NCI-H2029 (cell line): ENCODE results near the gene EIF6.

Source experiments
- DNase-seq: peaks from one replicate; lab custom pipeline; 2025; lab: John Stamatoyannopoulos, UW

EIF6 gene

DNA sequence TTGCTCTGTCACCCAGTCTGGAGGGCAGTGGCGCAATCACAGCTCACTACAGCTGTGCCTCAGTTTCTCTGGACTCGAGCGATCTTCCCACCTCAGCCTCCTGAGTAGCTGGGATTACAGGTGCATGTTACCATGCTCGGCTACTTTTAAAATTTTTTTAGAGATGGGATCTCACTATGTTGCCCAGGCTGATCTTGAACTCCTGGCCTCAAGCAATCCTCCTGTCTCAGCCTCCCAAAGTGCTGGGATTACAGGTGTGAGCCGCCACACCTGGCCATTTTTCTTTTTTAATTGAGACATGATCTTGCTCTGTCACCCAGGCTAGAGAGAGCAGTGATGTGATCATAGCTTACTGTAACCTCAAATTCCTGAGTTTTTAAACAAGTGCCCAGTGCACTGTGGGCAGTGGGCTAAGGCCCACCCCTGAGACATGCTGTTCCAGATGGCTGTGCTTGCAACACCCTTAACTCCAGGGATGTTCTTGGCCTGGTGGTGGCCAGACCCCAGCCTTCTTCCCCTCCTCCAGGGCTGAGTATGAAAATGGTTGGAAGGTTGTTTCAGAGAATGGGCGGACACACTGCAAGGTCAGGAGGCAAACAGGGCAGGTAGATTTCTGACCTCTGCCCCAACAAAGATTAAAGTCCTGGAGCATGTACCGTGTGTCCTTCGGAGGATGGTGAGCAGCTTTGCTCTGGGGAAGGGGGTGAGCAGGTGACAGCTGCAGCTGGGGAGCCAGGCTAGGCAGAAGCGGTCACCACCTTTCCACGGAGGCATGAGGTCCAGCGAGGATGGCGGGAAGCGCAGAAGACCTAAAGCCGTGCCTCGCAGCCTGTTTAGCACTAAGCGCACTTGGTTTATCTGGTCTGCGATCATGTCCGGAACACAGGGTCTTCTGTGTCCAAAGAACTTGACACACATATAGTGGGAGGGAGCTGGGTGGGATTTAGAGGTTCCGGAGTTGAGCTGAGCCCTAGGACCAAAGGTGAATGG is 9.0 kb upstream of the EIF6 start:
- no peak for DNase-seq

DNA sequence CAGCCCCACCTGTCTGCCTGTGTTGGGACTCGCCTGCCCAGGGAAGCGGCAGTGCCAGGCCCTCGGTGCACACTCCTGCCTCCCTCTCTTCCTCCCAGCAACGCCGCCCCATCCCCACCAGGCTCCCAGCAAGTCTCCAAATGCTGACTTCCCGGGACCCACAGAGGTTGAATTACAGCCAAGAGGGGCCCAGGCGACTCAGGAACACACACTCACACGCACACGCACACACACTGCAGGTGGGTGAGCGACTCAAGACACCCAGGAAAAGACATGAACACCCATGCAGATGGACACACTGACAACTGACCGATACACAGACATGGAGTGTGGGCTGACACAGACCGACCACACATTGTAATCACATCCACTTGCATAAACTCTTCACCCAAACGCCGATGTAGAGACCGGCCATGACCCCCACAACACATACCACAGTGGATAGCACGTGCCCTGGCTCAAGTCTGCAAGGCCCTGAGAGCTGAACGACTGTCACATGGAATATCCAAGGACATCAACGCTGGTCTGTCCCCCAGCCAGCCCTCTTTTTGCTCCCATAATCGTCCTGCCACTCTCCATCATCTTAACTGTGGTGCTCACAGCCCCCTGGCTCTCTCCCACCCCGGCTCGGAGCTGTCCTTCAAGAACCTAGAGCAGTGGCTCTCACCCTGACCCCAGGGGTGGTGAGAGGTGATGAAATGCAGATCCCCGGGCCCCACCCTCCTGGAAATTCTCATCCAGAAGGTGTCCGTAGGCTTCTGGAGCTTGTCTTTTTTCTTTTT is 8.1 kb upstream of the EIF6 start:
- no peak for DNase-seq

DNA sequence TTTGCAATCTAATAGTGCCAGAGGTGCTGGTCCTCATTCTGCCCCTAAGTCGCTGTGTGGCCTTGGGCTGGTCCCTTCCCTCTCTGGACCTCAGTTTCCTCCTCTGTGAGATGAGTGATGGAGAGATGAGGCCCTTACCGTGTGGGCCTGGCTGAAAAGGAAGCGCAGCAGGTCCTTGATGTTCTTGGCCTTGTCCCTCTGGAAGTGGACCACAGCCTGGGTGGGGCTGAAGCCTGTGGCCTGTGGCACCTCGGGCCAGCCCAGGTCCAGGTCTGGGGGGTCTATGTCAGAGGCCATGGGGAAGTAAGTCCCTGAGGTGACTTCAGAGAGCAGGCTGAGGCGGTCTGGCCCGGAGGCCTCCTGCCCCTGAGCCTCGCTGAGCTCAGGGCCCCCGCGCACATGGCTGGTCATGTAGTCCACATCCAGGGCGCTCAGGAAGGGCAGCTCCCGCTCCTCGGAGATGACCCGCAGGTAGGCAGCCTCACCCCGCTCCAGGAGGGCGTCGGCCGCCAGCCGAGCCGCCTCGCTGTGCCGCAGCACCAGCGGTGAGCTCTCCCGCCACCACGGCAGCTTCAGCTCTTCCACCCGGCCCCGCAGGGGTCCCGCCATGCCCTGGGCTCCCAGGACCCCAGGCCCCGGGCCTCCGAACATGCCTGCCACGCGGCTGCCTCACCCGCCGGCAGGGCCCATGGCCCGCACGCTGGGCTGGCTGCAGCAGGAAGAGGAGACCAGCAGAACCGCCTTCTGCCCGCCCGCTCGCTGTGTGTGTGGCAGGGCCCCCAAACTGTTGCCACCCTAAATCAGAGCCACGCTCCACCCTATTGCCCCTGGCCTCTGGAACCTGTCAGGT is 7.3 kb upstream of the EIF6 start, which contains the start of gene FAM83C:
Gene FAM83C (minus strand): TSS at position 772 of the 850 bp plus-strand sequence. CDS start 121 bp downstream, at position 651.
- no peak for DNase-seq

DNA sequence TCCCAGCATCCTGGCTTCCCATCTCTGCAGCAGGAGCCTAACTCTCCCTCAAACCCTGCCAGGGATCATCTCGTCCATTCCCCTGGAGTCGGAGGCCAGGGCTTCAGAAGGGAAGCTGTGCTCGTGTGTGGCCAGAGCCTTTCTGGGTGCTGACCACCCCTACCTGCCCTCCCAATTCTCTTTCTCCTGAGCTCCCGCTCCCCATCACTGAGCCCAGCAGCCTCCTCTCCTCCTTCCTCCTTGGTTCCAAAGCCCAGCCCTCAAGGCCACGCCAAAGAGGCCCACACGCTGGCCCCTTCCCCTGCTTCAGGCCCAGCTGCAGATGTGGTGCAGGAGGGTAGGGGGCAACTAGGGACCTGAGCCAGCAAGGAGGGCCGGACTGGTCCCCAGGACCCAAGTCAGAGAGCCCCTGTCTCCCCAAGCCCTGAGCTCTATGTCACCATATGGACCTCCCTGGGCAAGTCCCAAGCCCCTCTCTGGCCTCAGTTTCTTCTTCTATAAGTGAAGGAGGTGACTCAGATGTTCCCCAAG is 6.4 kb upstream of the EIF6 start:
- no peak for DNase-seq

DNA sequence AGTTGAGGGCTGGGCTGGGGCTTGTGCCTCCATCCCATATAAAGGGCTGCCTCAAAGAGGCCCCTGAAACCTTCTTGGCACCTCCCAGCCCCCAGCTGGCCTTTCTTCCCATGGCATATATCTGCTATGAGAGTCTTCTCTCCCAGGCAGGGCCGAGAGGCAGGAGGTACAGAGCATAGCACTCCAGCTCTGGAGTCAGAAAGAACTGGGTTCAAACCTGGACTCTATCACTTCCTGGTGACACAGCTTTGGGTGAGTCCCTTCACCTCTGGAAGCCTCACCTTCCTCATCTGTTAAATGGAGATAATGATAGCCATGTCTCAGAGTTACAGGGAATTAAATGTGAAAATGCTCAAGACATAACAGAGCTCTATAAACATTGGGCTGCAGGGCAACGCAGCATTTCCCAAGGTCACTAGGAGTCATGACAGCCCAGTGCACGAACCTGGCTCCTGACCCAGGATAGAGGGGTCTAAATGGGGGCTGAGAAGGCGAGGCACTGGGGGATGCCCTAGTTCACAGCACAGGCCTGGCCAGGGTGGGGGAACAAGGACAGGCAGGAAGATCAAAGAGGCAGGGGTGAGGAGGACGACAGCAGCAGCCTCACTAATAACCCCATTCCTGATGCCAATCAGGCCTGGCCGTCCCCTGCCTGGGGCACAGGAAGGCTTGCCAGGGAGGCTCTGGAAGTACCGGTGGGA is 5.8 kb upstream of the EIF6 start:
- no peak for DNase-seq

DNA sequence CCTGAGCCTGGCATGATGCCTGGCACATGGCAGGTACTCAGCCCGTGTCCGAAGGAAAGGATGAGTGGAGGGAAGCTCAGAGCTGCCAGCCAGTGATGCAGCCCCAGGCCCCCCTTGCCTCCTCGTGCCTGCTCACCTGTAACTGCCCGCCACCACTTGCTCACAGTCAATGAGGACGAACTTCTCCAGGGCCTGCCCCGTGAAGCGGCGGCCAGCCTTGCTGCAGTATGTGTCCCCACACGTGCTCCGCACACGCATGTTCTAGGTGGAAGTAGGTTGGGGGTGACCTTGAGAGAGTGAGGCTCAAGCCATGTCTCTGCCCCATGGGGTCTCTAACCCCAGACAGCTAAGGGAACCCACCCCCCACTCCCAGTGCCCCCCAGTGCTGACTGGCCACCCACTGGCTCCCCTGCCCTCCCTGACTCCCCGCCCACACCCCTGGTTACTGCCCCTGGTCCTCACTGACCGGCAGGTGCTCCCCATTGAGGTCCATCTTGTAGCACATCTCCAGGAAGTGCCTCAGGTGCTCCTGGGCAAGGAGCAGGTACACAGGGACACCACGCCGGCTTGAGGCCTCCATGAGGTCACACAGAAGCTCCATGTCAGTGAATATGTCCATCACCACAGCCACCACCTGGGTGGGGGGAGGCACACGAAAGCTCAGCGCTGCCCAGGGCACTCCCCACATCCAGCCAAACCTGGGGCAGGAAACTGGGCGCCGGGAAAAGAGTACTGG is 3.9 kb upstream of the EIF6 start:
- no peak for DNase-seq

DNA sequence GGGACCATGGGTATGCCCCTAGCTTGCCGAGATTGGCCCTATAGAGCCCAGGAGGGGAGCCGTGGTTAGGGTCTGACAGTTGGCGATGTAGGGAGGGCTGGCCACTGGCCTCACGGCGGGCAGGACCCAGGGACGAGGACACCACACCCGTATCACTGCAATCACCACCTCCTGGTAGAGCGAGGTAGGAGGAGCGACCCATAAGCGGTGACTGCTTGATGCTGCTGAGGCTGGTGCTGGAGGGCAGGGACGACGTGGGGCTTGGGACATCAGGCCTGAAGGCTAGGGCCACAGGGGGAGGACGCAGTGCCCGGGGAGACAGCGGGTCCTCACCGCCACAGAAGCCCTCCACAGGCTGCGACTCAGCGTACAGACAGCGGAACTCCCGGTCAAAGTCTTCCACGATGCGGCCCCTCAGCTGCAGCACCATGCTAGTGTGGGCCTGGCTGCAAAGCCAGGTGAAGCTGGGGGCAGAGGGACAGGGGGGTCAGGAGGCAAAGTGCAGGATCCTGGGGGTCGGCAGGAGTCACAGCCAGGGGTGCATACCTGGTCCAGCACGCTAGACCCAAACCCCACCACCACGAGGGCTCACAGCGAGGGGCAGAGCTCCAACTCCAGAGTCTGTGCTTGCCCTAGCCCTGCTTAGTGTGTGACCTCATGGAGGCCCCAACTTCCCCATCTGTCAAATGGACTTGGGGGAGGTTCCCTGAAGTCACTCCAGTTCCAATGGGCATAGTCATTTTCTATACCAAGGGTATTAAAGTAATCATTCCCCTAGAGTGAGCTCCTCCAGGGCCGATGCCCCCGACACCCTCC is 3.1 kb upstream of the EIF6 start:
- DNase-seq = no peak

DNA sequence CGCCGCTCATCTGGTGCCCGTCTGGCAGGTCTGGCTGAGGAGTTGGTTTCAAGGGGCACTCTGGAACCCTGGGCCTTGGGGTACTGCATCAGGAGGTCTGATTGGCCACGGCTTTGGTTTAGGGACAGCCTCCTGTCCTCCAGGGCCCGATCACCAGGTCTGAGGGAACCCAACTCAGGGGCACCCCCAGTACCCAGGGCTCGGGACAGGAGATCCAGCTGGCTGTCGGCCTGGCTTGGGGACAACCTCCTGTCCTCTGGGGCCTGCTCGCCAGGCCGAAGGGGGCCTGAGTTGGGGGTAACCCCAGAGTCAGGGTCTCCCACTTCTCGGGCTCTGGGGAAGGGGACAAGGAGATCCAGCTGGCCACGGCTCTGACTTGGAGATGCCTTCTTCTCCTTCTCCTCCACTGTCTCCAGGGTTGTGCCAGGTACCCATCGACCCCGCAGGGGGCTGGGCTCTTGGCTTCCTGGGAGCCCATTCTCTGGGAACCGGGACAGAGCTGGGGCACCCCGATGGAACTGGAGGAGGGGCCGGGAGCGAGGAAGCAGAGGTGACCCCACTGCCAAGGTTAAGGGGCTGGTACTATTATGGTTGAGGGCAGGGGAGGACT is 2.4 kb upstream of the EIF6 start:
- DNase-seq = no peak

DNA sequence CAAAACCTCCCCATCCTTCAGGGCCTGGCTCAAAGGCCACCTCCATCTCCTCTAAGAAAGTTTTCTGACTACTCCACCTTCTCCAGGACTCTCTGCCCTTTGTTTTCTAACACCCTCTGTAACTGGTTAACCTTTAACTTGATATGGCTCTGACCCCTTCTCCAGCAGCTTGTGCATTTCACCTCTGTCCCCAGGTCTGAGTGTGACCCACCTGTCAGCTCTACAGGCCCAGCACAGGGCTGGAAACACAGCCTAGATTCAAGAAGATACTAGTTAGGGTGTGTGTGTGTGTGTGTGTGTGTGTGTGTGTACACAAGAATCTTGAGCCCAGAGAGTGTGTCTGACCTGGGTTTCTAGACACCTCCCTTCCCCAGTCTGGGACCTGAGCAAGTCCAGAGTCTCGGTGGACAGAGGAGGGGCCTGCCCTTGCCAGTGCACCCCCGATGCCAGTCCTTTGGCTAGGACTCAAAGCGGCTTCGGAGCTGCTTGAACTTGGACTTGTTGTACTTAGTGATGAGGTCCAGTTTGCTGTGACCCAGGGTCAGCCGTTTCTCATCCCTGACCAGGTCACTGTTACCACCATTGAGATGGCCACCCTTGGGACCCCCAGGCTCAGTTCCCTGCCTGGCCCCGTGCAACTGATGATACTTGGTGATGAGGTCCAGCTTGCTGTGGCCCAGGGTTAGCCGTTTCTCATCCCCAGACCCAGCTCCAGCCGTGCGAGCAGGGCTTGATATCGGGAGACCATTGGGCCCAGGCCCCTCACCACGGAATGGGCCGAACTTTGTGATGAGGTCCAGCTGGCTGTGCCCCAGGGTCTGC is 1.7 kb upstream of the EIF6 start:
- DNase-seq = no peak

DNA sequence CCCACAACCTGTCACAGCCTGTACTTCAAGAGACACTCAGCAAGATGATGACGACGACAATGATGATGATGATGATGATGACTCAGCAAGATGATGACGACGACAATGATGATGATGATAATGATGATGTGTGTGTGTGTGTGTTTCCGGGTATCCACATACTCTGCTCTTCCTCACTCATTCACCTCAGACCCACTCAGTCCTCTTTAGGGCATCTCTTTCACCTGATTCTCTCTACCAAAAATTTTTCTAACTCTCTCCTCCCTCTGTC is 1.2 kb upstream of the EIF6 start:
- no peak for DNase-seq

DNA sequence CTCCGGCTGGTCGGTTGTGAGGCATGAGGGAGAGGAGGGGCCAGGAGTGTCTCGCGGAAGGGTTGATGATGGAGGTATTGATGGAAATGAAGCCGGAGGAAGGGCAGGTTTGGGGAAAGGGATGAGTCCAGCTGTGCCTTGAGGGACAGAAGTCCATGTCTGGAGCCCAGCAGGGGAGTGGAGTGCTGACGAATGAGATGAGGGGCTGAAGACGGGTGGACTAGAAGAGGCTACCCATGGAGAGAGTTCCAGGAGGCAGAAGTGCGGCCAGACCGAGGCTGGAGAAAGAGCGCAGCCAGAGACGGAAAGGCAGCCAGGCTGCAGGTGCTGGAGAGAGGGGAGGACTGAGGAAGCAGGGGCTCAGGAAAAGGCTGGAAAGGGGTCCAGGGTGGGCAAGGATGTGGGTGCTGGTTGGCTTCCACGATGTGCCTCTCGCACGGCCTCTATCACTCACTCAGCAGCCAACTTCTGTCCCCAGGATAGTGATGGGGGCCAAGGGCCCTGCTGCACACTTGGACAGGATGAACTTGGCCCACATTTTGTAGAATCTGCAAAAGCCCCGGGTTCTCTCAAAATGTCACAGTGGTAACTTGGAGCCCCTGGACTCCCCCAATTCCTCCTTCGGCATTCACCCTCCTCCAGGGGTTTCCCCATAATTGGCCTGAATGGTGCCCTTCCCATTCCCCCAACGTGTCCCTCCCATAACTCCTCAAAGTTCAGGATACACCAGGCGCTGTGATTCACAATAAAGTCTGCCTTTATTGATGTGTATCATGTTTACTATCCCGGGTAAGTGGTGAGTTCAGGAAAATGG is 627 bp upstream of the EIF6 start:
- DNase-seq = no peak

DNA sequence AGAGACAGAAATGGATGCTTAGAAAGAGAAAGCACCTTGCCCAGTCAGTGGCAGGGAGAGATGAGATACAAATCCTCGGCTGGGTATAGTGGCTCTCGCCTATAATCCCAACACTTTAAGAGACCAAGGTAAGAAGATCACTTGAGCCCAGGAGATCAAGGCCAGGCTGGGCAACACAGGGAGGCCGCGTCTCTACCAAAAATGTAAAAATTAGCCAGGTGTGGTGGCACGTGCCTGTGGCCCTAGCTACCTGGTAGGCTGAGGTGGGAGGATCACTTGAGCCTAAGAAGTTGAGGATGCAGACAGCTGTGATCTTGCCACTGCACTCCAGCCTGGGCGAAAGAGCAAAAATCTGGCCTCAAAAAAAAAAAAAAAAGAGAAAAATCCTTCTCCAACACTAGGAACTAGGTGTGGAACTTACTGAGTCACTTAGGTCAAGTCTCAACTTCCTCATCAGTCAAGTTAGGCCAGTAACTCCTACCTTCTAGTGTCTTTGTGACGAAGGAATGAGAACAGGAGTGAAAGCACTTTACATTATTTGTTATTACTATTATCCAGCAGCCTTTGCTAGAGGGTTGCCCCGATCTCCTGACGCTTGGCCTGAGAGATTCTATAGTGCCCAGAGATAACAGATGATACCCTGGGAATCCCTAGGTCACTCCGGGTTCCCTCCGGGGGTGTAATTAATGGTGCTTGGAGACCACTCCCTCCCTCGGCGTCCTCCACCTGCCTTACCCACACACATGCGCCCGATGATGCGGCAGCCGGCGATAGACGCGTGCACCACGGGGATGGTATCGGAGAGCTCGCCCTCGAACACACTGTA is 918 bp downstream of the EIF6 start:
- no peak for DNase-seq

DNA sequence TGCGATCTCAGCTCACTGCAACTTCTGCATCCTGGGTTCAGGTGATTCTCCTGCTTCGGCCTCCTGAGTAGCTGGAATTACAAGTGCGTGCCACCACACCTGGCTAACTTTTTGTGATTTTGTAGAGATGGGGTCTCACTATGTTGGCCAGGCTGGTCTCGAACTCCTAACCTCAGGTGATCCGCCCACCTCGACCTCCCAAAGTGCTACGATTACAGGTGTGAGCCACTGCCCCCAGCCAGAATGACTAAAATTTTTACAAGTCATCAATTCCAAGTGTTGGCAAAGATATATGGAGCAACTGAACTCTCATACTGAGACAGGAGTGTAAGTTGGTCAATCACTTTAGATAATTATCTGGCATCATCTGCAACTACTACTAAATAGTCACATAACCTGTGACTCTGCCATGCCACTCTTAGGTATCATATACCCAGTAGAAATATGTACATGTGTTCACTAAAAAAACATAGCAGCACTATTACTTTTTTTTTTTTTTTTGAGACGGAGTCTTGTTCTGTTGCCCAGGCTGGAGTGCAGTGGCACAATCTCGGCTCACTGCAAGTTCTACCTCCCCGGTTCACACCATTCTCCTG is 3.0 kb downstream of the EIF6 start:
- DNase-seq = no peak

DNA sequence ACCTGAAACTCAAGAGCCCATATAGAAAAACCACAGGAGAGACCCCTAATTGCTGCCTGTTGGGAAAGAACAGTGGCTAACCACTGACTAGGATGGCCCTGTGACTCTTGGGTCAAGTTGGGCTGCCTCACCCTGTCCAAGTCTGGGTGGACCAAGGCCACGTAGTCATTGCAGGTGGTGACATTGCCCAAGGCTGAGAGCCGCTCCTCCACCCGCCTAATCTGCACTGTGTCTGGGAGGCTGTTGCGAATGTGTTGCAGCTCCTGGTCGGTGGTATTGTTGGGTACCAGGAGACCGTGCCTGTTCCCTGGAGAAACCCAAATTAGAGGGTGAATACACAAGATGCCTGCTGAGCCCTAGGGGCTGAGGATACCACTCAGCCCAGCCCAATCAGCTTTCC is 4.0 kb downstream of the EIF6 start:
- no peak for DNase-seq

DNA sequence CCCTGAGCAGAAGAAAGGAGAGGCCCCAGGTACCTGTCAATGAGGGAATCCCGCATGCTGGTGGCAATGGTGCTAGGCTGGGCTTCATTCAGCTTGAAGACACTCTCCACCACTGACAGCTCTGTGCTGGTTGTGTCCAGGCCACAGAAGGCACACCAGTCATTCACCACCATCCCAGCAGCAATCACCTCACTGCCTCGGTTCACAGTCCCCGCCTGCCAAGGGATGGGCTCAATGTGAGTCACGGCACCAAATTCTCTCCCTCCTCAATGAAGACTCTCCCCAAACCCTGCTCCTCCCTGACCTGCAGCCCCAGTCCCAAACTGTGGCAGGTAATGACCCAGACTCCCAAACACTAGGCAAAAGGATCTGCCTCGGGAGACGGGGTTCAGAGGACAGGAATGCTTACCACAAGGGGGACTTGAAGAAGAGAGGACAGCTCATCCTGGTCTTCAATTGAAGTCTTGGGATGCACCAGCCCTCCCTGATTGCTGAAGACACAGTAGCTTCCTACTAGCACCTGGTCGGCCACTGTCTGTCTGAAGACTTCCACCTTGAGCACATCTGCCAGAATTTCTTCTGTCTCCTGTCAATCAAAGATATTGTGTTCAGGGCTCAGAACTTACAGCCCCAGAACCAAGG is 4.9 kb downstream of the EIF6 start:
- no peak for DNase-seq

DNA sequence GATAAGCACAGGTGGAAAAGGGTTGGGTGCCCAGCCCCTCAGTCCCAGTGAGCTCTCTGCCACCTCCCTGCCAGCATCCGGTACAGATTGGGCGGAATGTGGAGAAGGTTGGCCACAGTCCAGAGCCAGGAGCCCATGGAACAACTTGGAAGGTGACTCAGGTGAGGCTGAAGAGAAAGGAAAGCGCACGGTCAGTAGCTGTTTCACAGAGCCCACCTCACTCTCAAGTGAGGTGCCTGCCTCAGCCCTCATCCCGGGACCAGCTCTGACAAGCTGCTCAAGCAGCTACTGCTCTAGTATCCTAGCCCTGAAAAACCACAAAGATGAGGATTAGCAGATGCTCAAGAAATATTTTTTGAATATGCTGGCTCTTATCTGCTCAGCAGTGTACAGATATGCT is 5.5 kb downstream of the EIF6 start:
- no peak for DNase-seq
